ENCODE measurements around the gene EBPL.
A peak's percentile ranks its signal among the peaks of the same experiment; 100 is the strongest.

EBPL gene

DNA sequence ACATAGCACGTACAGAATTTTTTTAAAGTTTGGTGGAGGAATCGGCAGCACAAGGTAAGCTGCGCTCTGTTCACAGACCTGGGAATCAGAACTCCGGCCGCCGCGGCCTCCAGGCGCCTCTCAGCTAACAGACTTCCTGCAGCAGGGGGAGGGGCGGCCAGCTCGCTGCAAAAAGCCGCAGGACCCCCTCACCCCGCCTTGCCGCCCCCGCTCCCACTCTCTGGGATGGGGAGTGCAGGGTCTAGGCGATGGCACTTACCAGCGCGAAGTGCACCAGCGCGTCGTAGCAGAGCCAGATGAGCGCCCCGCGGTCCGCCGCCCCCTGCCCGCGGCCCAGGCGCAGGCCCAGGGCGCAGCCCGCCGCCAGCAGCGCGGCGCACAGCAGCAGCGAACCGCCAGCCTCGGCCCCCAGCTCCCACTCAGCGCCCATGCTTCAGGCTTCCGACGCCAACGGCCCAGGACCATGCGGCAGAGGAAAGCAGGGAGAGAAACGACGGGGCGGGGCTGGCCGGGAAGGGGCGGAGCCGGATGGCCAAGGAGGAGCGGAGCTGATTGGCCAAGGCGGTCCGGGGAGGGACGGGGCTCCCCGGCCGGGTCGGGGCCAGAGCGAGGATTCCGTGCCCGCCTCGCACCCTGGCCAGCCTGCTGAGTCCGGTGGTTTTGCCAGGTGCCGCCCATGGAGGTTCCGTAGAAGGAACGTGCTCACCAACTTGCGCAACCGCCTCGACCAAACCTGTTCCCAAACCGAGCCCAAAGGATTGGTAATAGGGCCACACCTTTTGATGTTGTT, at the start of gene EBPL (continued):
- TF ChIP-seq SP3 (tag by site-specific recombination; IDR thresholded peaks at IDR 0.05) (peak; percentile 72), ZNF561 (tag by site-specific recombination; IDR thresholded peaks at IDR 0.05; ENCODE audit: borderline replicate concordance) (0 out of 2 replicates have a peak, but pooled peaks have one; percentile 48)

DNA sequence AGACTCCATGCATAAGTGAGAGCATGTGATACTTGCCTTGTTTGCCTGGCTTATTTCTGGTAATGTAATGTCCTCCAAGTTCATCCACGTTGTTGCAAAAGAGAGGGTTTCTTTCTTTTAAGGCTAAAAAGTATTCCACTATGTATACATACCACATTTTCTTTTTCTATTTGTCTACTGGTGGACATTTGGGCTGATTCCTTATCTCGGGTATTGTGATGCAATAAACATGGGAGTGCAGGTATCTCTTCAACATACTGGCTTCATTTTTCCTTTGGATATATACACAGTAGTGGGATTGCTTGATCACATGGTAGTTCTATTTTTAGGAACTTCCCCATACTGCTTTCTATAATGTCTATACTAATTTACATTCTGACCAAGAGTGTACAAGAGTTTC, 49.6 kb upstream of the EBPL start:
- no peak overlapping the region for H3K4me3 ChIP-seq (ENCODE audit: low read depth, low read length)
- H3K4me1 ChIP-seq (ENCODE audit: control insufficient read depth, insufficient read depth, low read length): no peaks in the 10 kb centered on the region
- H3K9me3 ChIP-seq (ENCODE audit: control insufficient read depth, insufficient read depth, low read depth, low read length): no peaks in the 10 kb centered on the region
- POLR2A ChIA-PET: no interaction called here
- peaks cover 3 to 10% of the 10 kb centered on the region in 2 experiments for H3K36me3 ChIP-seq (ENCODE audit: control insufficient read depth in 2 of 2, insufficient read depth in 1 of 2, low read length in 2 of 2)
- no peak overlapping the region for H3K27ac ChIP-seq (ENCODE audit: extremely low read depth, low read depth, low read length)
- CTCF ChIA-PET: no interaction called here
- TF ChIP-seq, protein P1, sequence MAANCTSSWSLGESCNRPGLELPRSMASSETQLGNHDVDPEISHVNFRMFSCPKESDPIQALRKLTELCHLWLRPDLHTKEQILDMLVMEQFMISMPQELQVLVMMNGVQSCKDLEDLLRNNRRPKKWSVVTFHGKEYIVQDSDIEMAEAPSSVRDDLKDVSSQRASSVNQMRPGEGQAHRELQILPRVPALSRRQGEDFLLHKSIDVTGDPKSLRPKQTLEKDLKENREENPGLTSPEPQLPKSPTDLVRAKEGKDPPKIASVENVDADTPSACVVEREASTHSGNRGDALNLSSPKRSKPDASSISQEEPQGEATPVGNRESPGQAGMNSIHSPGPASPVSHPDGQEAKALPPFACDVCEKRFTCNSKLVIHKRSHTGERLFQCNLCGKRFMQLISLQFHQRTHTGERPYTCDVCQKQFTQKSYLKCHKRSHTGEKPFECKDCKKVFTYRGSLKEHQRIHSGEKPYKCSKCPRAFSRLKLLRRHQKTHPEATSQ (tag by site-specific recombination; IDR thresholded peaks at IDR 0.05): no peak
- TF ChIP-seq ZFP37 (tag by site-specific recombination; IDR thresholded peaks at IDR 0.05) (no peak), ZNF843 (tag by site-specific recombination; IDR thresholded peaks at IDR 0.05) (no peak), ZNF169 (tag by site-specific recombination; IDR thresholded peaks at IDR 0.05) (no peak)
- TF ChIP-seq, protein P2, sequence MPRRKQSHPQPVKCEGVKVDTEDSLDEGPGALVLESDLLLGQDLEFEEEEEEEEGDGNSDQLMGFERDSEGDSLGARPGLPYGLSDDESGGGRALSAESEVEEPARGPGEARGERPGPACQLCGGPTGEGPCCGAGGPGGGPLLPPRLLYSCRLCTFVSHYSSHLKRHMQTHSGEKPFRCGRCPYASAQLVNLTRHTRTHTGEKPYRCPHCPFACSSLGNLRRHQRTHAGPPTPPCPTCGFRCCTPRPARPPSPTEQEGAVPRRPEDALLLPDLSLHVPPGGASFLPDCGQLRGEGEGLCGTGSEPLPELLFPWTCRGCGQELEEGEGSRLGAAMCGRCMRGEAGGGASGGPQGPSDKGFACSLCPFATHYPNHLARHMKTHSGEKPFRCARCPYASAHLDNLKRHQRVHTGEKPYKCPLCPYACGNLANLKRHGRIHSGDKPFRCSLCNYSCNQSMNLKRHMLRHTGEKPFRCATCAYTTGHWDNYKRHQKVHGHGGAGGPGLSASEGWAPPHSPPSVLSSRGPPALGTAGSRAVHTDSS (tag by site-specific recombination; IDR thresholded peaks at IDR 0.05): no peak

DNA sequence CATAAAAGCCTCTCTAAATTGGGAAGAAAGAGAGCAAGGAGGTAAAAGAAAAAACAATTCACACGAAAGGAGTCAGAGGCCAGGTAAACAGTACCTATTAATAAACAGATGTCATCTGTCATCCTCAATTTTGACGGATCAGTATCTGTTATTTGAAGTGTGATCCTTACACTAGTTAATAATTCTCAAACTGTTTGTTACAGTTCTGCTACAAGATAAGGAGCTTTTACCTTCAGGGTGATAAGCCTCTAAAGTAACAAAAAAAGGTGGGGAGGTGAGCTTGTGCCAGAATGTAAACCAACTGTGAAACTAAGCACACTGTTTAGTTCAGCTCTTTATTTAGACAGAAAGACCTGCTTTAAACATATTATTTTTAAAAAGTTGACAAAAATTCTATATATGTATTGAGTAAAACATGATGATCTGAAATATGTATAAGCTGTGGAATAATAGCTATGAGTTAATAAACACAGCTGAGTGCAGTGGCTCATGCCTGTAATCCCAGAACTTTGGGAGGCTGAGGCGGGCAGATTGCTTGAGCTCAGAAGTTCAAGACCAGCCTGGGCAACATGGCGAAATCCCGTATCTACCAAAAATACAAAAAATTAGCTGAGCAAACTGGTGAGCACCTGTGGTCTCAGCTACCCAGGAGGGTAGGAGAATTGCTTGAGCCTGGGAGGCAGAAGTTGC, 48.4 kb upstream of the EBPL start:
- CTCF ChIA-PET: interaction anchor here (0.6 kb wide), 1 partner anchor 1150 kb away, joined by 4 read pairs; no protein-coding TSS in a partner anchor
- POLR2A ChIA-PET: no interaction called here
- peaks cover 0 to 4% of the 10 kb centered on the region in 2 experiments; a peak in 2 of 3 replicates for H3K36me3 ChIP-seq (ENCODE audit: control insufficient read depth in 2 of 2, insufficient read depth in 1 of 2, low read length in 2 of 2)
- H3K4me1 ChIP-seq (ENCODE audit: control insufficient read depth, insufficient read depth, low read length): no peaks in the 10 kb centered on the region
- H3K9me3 ChIP-seq (ENCODE audit: control insufficient read depth, insufficient read depth, low read depth, low read length): no peaks in the 10 kb centered on the region
- TF ChIP-seq ZNF596 (tag by site-specific recombination; IDR thresholded peaks at IDR 0.05) (no peak), ZFP3 (tag by site-specific recombination; IDR thresholded peaks at IDR 0.05; ENCODE audit: low read depth) (no peak), ZNF211 (tag by site-specific recombination; IDR thresholded peaks at IDR 0.05; ENCODE audit: low read depth) (no peak), ZBTB17 (tag by site-specific recombination; IDR thresholded peaks at IDR 0.05) (no peak), ZBTB7A (tag by site-specific recombination; IDR thresholded peaks at IDR 0.05; ENCODE audit: low read depth) (no peak), ZNF10 (tag by site-specific recombination; IDR thresholded peaks at IDR 0.05) (no peak), ZNF112 (tag by site-specific recombination; IDR thresholded peaks at IDR 0.05) (no peak), ZSCAN4 (tag by site-specific recombination; IDR thresholded peaks at IDR 0.05) (no peak), ZNF510 (tag by site-specific recombination; IDR thresholded peaks at IDR 0.05; ENCODE audit: insufficient replicate concordance) (no peak), HOXD13 (CRISPR knock-in tag; IDR thresholded peaks at IDR 0.05; ENCODE audit: borderline replicate concordance) (no peak), ZNF138 (tag by site-specific recombination; IDR thresholded peaks at IDR 0.05; ENCODE audit: borderline replicate concordance) (no peak), ZNF473 (tag by site-specific recombination; IDR thresholded peaks at IDR 0.05) (no peak), ZBTB20 (tag by site-specific recombination; IDR thresholded peaks at IDR 0.05) (no peak), ZNF132 (tag by site-specific recombination; IDR thresholded peaks at IDR 0.05; ENCODE audit: borderline replicate concordance) (no peak), ZSCAN23 (tag by site-specific recombination; IDR thresholded peaks at IDR 0.05) (no peak)
- TF ChIP-seq, protein P1 (tag by site-specific recombination; IDR thresholded peaks at IDR 0.05): no peak
- H3K27ac ChIP-seq (ENCODE audit: extremely low read depth, low read depth, low read length): no peak overlapping the region
- no peak overlapping the region for H3K4me3 ChIP-seq (ENCODE audit: low read depth, low read length)
